ENCODE data around the gene ANAPC1.
"Not testable (repeated sequence)": the region's sequence is repeated elsewhere in the genome, so short reads cannot be mapped to it uniquely, and the experiment has no call there.

ANAPC1 gene

GRCh38 chr2:111735838-111736721, 147.9 kb downstream of the ANAPC1 start:
- not testable (repeated sequence) for DNase-seq (ENCODE audit: low read depth, low spot score)

GRCh38 chr2:111735420-111735819, 148.6 kb downstream of the ANAPC1 start:
- not testable (repeated sequence) for DNase-seq (ENCODE audit: low read depth, low spot score)

GRCh38 chr2:111729812-111730458, 154.1 kb downstream of the ANAPC1 start:
- not testable (repeated sequence) for DNase-seq (ENCODE audit: low read depth, low spot score)

- not testable (repeated sequence) for DNase-seq (ENCODE audit: low read depth, low spot score)
Measured at GRCh38 chr2:111727611-111728110, 156.3 kb downstream of the ANAPC1 start.

- DNase-seq (ENCODE audit: low read depth, low spot score) = peak; percentile 49
Measured at GRCh38 chr2:111725742-111726141, 158.3 kb downstream of the ANAPC1 start.

GRCh38 chr2:111719610-111720009, 164.4 kb downstream of the ANAPC1 start:
- DNase-seq (ENCODE audit: low read depth, low spot score) = not testable (repeated sequence)

Measured in ELF-1 (cell line).